T-helper 17 cell (primary cell): Measurements from ENCODE around the gene RAMP3. TPM values are rescaled to one million over a fixed set of nuclear protein-coding genes. Genes with fewer than 3 reads are reported as not detected.
A peak's percentile ranks its signal among the peaks of the same experiment; 100 is the strongest.
"Not testable (repeated sequence)": the region's sequence is repeated elsewhere in the genome, so short reads cannot be mapped to it uniquely, and the experiment has no call there.

Source experiments
- ATAC-seq: fragments of 150-1000 bp; cut with Tn5 transposase; 2 replicates; pipeline ENCODE4 v1.10.0; 2021; ENCODE audit warnings: mild to moderate bottlenecking, moderate library complexity
- DNase-seq, 3 donors: peaks; one replicate each; pipeline versions ENCODE4 v3.0.0 to v3.0.0-alpha.2; 2020 to 2021
- H3K9me3 ChIP-seq: one replicate; pipeline ENCODE4 v1.7.0; 2013; ENCODE audit warnings: low read length, mild to moderate bottlenecking; ENCODE audit not compliant: control insufficient read depth, poor library complexity, severe bottlenecking
- H3K27ac Mint-ChIP-seq: one replicate; pipeline ENCODE4 v1.8.0; 2022; ENCODE audit warnings: mild to moderate bottlenecking, moderate library complexity, mixed read lengths
- H3K27me3 Mint-ChIP-seq: one replicate; pipeline ENCODE4 v1.8.0; 2022; ENCODE audit warnings: mixed read lengths
- H3K36me3 Mint-ChIP-seq: one replicate; pipeline ENCODE4 v1.8.0; 2022; ENCODE audit warnings: low read depth, mixed read lengths
- H3K4me1 Mint-ChIP-seq: one replicate; pipeline ENCODE4 v1.8.0; 2022; ENCODE audit warnings: mild to moderate bottlenecking, mixed read lengths
- H3K4me3 Mint-ChIP-seq: one replicate; pipeline ENCODE4 v1.8.0; 2022; ENCODE audit warnings: mild to moderate bottlenecking, moderate library complexity, mixed read lengths
- total RNA-seq, 4 donors: library from RNA in 2 of 4; stranded (reverse) in 2 of 4; gene quantifications; one replicate each; pipeline ENCODE4 v1.2.3 and lab custom pipeline; 2022 to 2026

Gene RAMP3, protein sequence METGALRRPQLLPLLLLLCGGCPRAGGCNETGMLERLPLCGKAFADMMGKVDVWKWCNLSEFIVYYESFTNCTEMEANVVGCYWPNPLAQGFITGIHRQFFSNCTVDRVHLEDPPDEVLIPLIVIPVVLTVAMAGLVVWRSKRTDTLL
- total RNA-seq (under 1 TPM; 0.65 to 0.76 TPM), total RNA-seq (lab: John Stamatoyannopoulos, UW) (0 to 0.12 reads per million in 2 donors)

DNA sequence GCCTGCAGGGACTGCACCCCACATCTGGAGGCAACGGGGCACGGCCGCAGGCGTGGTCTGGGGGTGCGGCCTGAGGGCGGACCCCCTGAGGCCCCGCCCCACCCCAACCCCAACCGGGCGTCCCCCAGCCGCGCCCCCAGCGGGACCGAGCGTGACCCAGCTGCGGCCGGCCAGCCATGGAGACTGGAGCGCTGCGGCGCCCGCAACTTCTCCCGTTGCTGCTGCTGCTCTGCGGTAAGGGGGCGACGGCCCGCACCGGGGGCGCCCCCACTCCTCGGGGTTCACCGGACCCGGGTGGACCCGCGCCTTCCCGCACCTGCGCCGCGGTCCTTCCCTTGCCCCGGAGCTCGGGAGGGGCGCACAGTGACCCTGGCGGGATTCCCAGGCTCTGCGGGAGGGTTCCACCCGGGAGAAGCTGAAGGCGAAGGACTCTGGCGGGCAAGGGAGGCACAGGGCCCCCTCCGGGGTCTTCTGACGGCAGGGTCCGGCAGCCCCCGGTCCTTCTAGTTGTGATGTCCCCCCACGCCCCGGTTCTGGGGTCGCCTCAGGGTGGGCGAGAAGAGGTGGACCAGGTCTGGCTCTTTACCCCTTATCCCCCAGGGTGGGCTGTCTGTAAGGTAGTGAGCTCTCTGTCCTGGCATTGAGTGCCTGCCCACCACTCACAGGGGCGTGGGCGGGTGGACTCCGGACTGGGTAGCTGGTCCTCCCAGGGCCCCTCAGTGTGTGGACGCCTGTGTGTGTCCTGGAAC lies at the start of gene RAMP3:
RAMP3 (plus strand) TSS at position 139 of the 749 bp plus-strand sequence; CDS start at position 177, 38 bp downstream.
- Mint-ChIP-seq H3K36me3 (peaks cover 9% of the 10 kb centered on the region), H3K4me3 (peak within 1 kb of the TSS; percentile 78), H3K27ac (no peak within 1 kb of the TSS), H3K27me3 (peaks cover 32% of the 10 kb centered on the region), H3K4me1 (peaks cover 27% of the 10 kb centered on the region)
- peak; percentile 35 for ATAC-seq
- no peak for DNase-seq
- no peaks in the 10 kb centered on the region for H3K9me3 ChIP-seq

DNA sequence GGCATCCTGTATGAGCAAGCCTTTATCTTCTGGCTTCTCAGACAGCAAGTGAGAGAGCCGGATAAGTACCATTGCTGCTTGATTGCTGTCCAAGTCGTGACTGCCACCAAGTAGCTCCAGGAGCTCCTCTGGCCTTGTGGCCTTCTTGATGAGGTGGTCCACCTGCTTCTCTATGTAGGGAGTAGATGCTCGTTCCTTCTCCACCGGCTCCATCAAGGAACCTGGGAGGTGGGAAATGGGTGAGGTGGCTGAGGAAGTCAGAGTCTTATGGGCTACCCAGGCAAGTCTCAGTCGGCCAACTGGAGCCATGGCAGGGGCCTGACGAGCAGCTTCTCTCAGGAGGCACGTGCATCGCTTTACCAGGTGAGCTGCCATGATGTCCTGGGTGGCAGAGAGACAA lies 48.7 kb upstream of the RAMP3 start:
- ATAC-seq: no peak
- H3K36me3 Mint-ChIP-seq: peaks cover 3% of the 10 kb centered on the region
- peaks cover 31% of the 10 kb centered on the region for H3K4me1 Mint-ChIP-seq
- no peaks in the 10 kb centered on the region for H3K27me3 Mint-ChIP-seq
- H3K9me3 ChIP-seq: no peaks in the 10 kb centered on the region
- DNase-seq: no peak
- peak overlapping the region; percentile 49 for H3K27ac Mint-ChIP-seq
- no peak overlapping the region for H3K4me3 Mint-ChIP-seq

GRCh38 chr7:45111298-45112223 lies 46.0 kb upstream of the RAMP3 start, which contains the start of gene TBRG4:
TBRG4 (minus strand) TSS chr7:45111697; CDS start chr7:45109237, 2,460 bp downstream.
- Mint-ChIP-seq H3K27me3 (peaks cover 7% of the 10 kb centered on the region), H3K4me1 (peaks cover 31% of the 10 kb centered on the region), H3K36me3 (peaks cover 3% of the 10 kb centered on the region)

GRCh38 chr7:45112648-45113047 lies 44.9 kb upstream of the RAMP3 start:
- H3K4me1 Mint-ChIP-seq: peaks cover 30% of the 10 kb centered on the region
- H3K36me3 Mint-ChIP-seq: peaks cover 3% of the 10 kb centered on the region
- no peak for ATAC-seq

More at GRCh38 chr7:45111298-45112223, 46.0 kb upstream of the RAMP3 start, which contains the start of gene TBRG4:
- ATAC-seq: peak; percentile 91
- peak within 1 kb of the TSS; percentile 97 for H3K27ac Mint-ChIP-seq
- no peaks in the 10 kb centered on the region for H3K9me3 ChIP-seq
- peak; percentile 86 to 89 (median 88) for DNase-seq
- H3K4me3 Mint-ChIP-seq: peak within 1 kb of the TSS; percentile 97

GRCh38 chr7:45114257-45114656 lies 43.3 kb upstream of the RAMP3 start:
- not testable (repeated sequence) for H3K4me3 Mint-ChIP-seq, DNase-seq, H3K36me3 Mint-ChIP-seq, H3K9me3 ChIP-seq, H3K27me3 Mint-ChIP-seq, ATAC-seq
- Mint-ChIP-seq H3K27ac (peak overlapping the region; percentile 60), H3K4me1 (peaks cover 28% of the 10 kb centered on the region)

More at GRCh38 chr7:45112648-45113047, 44.9 kb upstream of the RAMP3 start:
- Mint-ChIP-seq H3K4me3 (peak overlapping the region; percentile 43), H3K27ac (peak overlapping the region; percentile 97), H3K27me3 (peaks cover 7% of the 10 kb centered on the region)
- DNase-seq: no peak
- H3K9me3 ChIP-seq: no peaks in the 10 kb centered on the region

- H3K36me3 Mint-ChIP-seq: peaks cover 3% of the 10 kb centered on the region
- H3K9me3 ChIP-seq: no peaks in the 10 kb centered on the region
- H3K4me1 Mint-ChIP-seq: peaks cover 27% of the 10 kb centered on the region
- H3K27ac Mint-ChIP-seq: no peak overlapping the region
- H3K27me3 Mint-ChIP-seq: peaks cover 7% of the 10 kb centered on the region
- no peak for ATAC-seq
- no peak for DNase-seq
- no peak overlapping the region for H3K4me3 Mint-ChIP-seq
Measured at GRCh38 chr7:45114926-45115325, 42.7 kb upstream of the RAMP3 start.

GRCh38 chr7:45116048-45116447 lies 41.5 kb upstream of the RAMP3 start:
- Mint-ChIP-seq H3K4me3 (no peak overlapping the region), H3K4me1 (peaks cover 20% of the 10 kb centered on the region), H3K36me3 (peaks cover 3% of the 10 kb centered on the region), H3K27me3 (peaks cover 7% of the 10 kb centered on the region), H3K27ac (no peak overlapping the region)
- no peak for ATAC-seq
- no peak for DNase-seq
- no peaks in the 10 kb centered on the region for H3K9me3 ChIP-seq

GRCh38 chr7:45117582-45117981 lies 40.0 kb upstream of the RAMP3 start:
- no peaks in the 10 kb centered on the region for H3K9me3 ChIP-seq
- Mint-ChIP-seq H3K4me3 (no peak overlapping the region), H3K27ac (no peak overlapping the region), H3K36me3 (peaks cover 2% of the 10 kb centered on the region), H3K27me3 (peaks cover 7% of the 10 kb centered on the region), H3K4me1 (peaks cover 13% of the 10 kb centered on the region)
- no peak for ATAC-seq
- no peak for DNase-seq

DNA sequence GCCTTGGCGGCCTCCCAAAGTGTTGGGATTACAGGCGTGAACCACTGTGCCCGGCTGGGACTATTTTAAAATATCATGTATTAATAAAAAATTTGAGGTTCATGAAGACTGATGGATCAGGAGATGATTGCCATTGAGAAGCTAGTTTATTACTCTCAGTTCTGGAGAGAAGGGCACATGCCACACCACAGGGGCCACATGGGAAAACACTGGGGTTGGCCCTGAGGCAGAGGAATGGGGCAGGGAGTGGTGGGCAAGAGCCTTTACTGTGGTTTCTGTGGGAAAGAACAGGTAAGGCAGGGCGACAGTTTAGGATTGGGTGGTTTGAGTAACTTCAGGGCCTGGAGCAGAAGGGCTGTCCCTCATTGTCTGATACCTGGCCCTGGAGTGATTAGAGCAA lies 39.3 kb upstream of the RAMP3 start:
- no peak for DNase-seq
- H3K9me3 ChIP-seq: no peaks in the 10 kb centered on the region
- peaks cover 7% of the 10 kb centered on the region for H3K27me3 Mint-ChIP-seq
- peaks cover 16% of the 10 kb centered on the region for H3K4me1 Mint-ChIP-seq
- no peak for ATAC-seq
- H3K27ac Mint-ChIP-seq: no peak overlapping the region
- no peak overlapping the region for H3K4me3 Mint-ChIP-seq
- H3K36me3 Mint-ChIP-seq: peaks cover 2% of the 10 kb centered on the region

GRCh38 chr7:45118889-45119331 lies 38.7 kb upstream of the RAMP3 start:
- no peaks in the 10 kb centered on the region for H3K9me3 ChIP-seq
- Mint-ChIP-seq H3K27ac (no peak overlapping the region), H3K4me1 (peaks cover 20% of the 10 kb centered on the region), H3K36me3 (peaks cover 2% of the 10 kb centered on the region), H3K4me3 (no peak overlapping the region), H3K27me3 (peaks cover 7% of the 10 kb centered on the region)
- DNase-seq (no peak), ATAC-seq (no peak)

DNA sequence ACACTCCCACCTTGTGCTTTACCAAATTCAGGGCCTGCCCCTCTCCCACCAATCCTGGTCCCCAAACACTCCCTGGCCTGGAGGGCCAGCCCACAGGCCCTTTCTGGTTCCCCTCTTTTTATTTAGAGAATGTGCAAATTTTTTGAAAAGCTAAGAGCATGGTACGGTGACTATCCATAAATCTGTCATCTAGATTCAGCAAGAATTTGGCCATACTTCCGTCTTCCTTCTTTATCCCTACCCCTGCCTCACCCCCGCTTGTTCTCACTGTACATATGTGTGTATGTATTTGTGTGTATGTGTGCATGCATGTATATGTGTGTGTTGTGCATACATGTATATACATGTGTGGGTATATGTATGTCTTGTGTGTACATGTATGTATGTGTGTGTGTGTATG lies 38.0 kb upstream of the RAMP3 start:
- Mint-ChIP-seq H3K4me1 (peaks cover 20% of the 10 kb centered on the region), H3K36me3 (peaks cover 2% of the 10 kb centered on the region), H3K4me3 (no peak overlapping the region), H3K27ac (no peak overlapping the region), H3K27me3 (peaks cover 2% of the 10 kb centered on the region)
- ATAC-seq (no peak), DNase-seq (no peak)
- no peaks in the 10 kb centered on the region for H3K9me3 ChIP-seq

DNA sequence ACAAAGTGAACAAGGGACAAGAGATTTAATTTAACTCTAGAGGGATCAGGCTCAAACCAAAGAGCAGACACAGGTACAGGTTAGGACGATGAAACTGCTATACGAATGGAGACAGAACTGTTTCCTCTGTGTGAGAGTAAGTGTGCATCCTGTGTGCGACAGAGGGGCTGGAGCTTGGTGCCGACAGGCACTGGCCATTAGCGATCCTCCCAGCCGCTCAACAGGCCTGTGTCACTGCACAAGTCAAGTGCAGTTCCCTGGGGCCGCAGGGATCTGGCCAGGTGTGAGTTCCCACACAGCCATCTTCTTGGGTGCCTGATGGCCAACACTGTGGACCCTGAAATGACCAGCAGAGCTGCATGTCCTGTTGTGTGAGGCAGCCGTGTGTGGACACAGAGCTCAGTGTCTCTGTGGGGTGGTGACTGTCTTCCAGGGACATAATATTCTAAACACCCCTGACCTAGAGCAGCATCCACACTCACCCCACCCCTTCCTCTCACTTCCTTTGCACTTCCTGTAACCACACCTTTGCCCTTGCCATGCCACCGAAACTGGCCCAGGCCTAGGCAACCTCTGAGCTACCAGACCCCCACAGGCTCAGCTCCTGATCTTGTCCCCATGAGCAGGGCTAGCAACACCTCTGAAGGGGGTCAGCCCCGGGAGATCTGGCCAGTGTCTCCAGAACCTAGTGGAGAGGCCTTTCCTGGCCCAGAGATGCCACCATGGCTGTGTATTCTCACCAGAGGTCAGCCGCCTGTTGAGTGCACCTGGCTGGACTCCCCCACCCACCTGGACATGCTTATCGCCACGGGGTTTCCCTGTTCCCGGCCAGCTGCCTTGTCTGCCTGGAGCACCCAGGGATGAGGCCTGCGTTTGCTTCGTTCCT lies 34.4 kb upstream of the RAMP3 start:
- peak overlapping the region; percentile 73 for H3K4me3 Mint-ChIP-seq
- peaks cover 20% of the 10 kb centered on the region for H3K4me1 Mint-ChIP-seq
- ATAC-seq: peak; percentile 41
- H3K36me3 Mint-ChIP-seq: peaks cover 2% of the 10 kb centered on the region
- no peak for DNase-seq
- no peaks in the 10 kb centered on the region for H3K9me3 ChIP-seq
- H3K27me3 Mint-ChIP-seq: no peaks in the 10 kb centered on the region
- H3K27ac Mint-ChIP-seq: peak overlapping the region; percentile 87
